NCI-H1092 (cell line): ENCODE data around the gene CRYBG1.

ENCODE experiments used
- DNase-seq: peaks from one replicate; lab custom pipeline; 2025; lab: John Stamatoyannopoulos, UW

Gene CRYBG1

GRCh38 chr6:106360410-106360988 is at the start of gene CRYBG1:
CRYBG1 (plus strand) TSS chr6:106360717; CDS start chr6:106360909, 192 bp downstream.
- DNase-seq = no peak

- DNase-seq = no peak
These were observed 44.6 kb upstream of the CRYBG1 start for GRCh38 chr6:106315765-106316374.

GRCh38 chr6:106316375-106316766 is 44.1 kb upstream of the CRYBG1 start:
- no peak for DNase-seq

- no peak for DNase-seq
These were observed 42.5 kb upstream of the CRYBG1 start for GRCh38 chr6:106318061-106318460.

- no peak for DNase-seq
These were observed 41.7 kb upstream of the CRYBG1 start for GRCh38 chr6:106318851-106319250.

GRCh38 chr6:106321940-106322339 is 38.6 kb upstream of the CRYBG1 start:
- DNase-seq = no peak

- no peak for DNase-seq
These were observed 35.7 kb upstream of the CRYBG1 start for GRCh38 chr6:106324726-106325335.

GRCh38 chr6:106325336-106326178 is 35.0 kb upstream of the CRYBG1 start, which contains the start of gene ATG5:
ATG5 (minus strand) TSS chr6:106325760; CDS start chr6:106316208, 9,552 bp downstream.
- DNase-seq = peak; percentile 92

GRCh38 chr6:106334646-106335448 is 25.7 kb upstream of the CRYBG1 start:
- peak; percentile 13 for DNase-seq

GRCh38 chr6:106339334-106340029 is 21.0 kb upstream of the CRYBG1 start:
- no peak for DNase-seq

- DNase-seq = no peak
These were observed 13.3 kb upstream of the CRYBG1 start for GRCh38 chr6:106347219-106347618.

GRCh38 chr6:106356378-106356777 is 4.1 kb upstream of the CRYBG1 start:
- no peak for DNase-seq

GRCh38 chr6:106359959-106360409 is 533 bp upstream of the CRYBG1 start:
- DNase-seq = no peak

- no peak for DNase-seq
These were observed 493 bp downstream of the CRYBG1 start for GRCh38 chr6:106360989-106361430.

GRCh38 chr6:106363401-106364138 is 3.1 kb downstream of the CRYBG1 start:
- DNase-seq = no peak

- no peak for DNase-seq
These were observed 9.2 kb downstream of the CRYBG1 start for GRCh38 chr6:106369739-106370138.

GRCh38 chr6:106370639-106371038 is 10.1 kb downstream of the CRYBG1 start:
- DNase-seq = no peak

GRCh38 chr6:106372838-106373501 is 12.5 kb downstream of the CRYBG1 start:
- no peak for DNase-seq

- no peak for DNase-seq
These were observed 13.2 kb downstream of the CRYBG1 start for GRCh38 chr6:106373502-106374239.
